GM12874 (cell line): ENCODE results near the gene PLCL1.

Source experiments
- TF ChIP-seq, protein P1 (sequence below): IDR thresholded peaks from 2 replicates; pipeline ENCODE4 v1.5.1; 2011; ENCODE audit warnings: low read depth, mild to moderate bottlenecking, control low read depth, low read length, moderate library complexity; ENCODE audit not compliant: insufficient read depth

Gene PLCL1

DNA sequence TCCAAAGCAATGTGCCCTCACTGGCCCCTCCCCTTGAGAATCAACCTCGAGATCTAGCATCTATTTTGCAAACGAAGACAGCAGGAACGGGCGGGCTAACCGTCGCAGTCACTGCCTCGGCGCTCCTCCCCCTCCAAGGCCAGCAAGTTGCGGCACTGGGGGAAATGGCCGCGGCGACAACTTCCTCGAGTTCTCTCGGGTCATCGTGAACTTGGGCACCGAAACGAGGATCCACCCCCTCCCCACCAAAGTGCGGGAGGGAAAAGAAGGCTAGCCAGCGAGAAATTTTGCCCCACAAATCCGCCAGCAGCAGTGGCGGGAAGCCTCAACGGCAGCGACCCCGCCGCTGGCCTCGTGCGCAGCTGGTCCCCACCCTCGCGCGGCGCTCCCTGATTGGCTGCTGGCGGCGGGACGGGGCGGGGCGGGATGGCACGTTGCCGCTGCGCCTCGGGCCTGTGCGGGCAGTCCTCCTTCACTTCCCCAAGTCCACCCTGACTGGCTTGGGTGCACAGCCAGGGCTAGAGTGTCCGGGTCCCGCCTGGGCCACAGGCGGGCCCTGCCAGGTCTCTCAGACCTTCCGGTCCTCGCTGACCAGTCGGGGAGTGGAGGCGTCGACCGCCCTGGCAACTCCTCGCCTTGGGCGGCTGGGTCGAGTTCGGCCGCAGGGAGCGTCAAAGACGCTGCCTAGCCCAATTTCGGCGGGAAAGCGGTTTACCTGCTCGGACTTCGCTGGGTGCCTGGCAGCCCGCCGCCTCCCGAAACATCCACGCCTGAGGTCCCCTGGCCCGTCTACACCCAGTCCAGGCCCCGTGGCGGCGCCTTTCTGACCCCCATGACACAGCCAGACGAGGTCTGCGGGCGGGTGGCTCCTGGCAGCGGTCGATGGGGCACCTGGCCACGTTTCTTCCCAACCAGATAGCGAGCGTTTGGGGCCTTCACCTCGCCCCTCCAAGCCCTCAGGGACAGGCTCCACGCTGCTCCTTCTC lies 19.1 kb upstream of the PLCL1 start, which contains the start of gene BOLL:
Gene BOLL, minus strand, starts transcription at position 364 of the 986 bp plus-strand sequence. CDS start 3,469 bp downstream, outside the sequence.
- TF ChIP-seq, protein P1, sequence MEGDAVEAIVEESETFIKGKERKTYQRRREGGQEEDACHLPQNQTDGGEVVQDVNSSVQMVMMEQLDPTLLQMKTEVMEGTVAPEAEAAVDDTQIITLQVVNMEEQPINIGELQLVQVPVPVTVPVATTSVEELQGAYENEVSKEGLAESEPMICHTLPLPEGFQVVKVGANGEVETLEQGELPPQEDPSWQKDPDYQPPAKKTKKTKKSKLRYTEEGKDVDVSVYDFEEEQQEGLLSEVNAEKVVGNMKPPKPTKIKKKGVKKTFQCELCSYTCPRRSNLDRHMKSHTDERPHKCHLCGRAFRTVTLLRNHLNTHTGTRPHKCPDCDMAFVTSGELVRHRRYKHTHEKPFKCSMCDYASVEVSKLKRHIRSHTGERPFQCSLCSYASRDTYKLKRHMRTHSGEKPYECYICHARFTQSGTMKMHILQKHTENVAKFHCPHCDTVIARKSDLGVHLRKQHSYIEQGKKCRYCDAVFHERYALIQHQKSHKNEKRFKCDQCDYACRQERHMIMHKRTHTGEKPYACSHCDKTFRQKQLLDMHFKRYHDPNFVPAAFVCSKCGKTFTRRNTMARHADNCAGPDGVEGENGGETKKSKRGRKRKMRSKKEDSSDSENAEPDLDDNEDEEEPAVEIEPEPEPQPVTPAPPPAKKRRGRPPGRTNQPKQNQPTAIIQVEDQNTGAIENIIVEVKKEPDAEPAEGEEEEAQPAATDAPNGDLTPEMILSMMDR: no peak

DNA sequence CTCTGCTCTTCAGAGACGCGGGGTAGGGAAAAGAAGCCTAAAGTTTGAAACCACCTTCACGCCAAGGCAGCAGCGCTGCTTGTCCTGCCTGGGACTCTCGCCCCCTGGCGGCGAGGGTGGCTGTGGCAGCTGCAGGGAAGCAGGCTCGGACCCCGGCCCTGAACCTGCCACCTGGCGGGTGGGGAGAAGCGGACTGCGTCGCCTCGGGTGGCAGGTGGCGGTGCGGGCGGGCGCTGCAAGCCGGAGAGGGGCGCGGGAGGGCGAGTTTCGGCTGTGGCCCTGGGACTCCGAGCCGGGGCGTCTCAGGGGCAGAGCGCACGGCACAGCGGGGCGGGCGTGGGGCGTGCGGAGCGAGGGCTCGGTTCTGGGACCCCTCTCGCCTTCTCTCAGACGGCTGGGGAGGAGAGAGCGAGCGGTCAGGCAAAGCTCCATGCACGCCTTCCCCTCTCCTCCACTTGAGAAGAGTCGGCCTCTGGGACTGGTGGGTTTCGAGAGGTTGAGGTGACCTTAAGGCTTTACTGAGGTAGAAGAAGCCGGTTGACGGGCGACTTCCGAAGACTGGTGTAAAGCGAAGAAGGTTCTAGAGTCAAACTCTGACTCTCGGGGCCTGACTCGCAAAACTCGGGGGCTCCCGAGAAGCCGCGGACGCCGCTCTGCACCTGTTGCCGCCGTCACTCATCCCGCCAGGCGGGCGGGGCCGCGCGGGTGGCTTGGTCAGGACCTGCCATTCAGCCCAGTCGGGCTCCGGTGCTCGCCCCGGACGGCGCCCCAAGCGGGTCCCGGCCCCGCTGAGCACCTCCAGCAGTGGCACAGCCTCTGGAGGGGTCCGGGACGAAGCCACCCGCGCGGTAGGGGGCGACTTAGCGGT lies 18.1 kb upstream of the PLCL1 start:
- TF ChIP-seq, protein P1: peak; percentile 85

DNA sequence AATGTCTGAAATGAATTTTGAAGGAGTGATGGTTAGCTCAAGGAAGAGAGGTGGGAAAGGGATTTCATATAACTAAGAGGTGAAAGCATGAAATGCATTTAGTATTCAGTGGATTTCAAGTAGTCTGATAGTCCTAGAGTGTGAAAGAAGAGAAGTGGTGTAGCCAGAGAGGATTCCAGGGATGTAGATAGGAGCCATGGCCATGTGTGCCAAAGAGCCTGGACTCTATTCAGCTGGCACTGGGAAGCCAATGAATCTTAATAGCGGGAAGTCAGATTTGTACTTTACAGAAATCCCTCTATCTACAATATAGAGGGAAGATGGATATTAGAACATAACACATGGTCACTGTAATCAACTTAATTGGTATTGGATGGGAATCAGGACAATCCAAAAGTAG lies 10.9 kb upstream of the PLCL1 start:
- TF ChIP-seq, protein P1: no peak

DNA sequence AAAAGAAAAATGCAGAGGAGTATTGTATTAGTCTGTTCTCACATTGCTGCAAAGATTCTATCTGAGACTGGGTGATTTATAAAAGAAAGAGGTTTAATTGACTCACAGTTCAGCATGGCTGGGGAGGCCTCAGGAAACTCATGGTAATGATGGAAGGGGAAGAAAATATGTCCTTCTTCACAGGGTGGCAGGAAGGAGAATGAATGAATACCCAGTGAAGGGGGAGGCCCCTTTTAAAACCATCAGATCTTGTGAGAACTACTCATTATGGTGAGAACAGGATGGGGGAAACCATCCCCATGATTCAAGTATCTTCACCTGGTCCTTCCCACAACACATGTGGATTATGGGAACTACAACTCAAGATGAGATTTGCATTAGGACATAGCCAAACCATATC lies 9.1 kb upstream of the PLCL1 start:
- TF ChIP-seq, protein P1: no peak

DNA sequence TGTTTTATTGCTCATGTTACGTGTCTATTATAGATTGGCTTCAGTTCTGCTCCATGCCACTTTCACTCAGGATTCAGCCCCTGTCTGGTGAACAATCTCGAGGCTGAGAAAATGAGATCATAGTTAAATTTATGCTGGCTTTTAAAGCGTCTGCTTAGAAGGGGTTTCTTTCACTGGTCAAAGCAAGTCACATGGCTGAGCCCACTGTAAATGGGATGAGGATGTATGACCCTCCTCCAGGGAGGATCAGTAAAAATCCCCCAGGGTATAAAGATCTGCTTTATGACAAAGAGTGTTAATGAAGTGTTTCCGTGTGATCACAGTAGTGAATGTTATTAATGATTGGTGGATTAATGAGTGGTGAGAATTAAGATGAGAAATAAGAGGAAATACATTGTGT lies 6.2 kb upstream of the PLCL1 start:
- TF ChIP-seq, protein P1: no peak

DNA sequence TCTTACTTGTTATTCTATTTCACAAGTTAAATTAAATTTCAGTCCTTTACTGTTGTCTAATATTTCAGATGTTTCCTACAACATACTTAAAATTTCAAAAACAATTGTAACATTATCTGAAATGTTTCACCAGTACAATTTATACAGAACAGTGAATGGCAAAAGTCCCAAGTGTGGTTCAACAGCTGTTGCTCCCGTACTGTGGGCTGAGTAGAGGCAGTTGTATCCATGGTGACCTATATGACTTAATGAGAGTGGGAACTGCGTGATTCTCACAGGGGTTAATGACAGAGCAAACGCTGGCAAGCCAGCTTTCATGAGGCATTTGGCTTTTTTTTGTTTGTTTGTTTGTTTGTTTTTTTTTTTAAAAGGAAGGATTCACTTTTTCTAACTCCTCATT lies 5.3 kb upstream of the PLCL1 start:
- TF ChIP-seq, protein P1: no peak

DNA sequence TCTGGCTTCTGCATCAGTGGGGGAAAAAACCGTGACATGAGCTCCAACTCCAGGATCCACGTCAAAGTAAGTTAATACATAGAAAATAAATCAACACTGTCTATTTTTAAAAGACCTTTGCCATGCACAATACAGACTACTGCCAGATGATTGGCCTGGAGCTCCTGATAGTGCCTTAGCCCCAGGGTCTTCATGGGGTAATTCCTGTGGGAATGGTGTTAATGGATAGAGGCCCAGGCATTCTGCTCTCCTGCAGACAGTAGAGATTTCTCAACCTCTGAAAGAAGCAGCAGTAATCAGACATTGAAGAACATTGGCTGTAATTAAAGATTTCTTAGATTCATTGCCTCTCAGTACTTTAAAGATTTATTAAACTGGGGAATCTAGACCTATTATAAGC lies 4.3 kb upstream of the PLCL1 start:
- TF ChIP-seq, protein P1: no peak
